NCI-H2171 (cell line): ENCODE data around the gene RIIAD1.
"Not testable (repeated sequence)": the region's sequence is repeated elsewhere in the genome, so short reads cannot be mapped to it uniquely, and the experiment has no call there.

Experiments
- DNase-seq: peaks from one replicate; lab custom pipeline; 2025; lab: John Stamatoyannopoulos, UW

The RIIAD1 gene

DNA sequence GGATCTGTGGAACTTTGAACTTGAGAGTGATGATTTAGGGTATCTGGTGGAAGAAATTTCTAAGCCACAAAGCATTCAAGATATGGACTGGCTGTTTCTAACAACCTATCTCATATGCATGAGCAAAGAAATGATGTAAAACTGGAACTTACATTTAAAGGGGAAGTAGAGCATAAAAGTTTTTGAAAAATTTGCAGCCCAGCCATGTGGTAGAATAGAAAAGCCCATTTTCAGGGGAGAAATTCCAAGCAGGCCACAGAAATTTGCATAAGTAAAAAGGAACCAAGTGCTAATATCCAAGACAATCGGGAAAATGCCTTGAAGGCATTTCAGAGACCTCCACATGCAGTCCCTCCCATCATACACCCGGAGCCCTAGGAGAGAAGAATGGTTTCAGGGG, 15.7 kb downstream of the RIIAD1 start:
- DNase-seq = no peak

DNA sequence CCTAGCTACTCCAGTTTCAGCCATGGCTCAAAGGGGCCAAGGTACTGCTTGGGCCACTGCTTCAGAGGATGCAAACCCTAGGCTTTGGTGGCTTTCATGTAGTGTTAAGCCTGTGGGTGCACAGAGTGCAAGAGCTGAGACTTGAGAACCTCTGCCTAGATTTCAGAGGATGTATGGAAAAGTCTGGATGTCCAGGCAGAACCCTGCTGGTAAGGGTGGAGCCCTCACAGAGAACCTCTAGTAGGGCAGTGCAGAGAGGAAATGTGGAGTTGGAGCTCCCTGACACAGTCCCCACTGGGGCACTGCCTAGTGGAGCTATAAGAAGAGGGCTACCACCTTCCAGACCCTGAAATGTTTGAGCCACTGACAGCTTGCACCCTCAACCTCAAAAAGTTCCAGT, 16.2 kb downstream of the RIIAD1 start:
- DNase-seq = no peak

DNA sequence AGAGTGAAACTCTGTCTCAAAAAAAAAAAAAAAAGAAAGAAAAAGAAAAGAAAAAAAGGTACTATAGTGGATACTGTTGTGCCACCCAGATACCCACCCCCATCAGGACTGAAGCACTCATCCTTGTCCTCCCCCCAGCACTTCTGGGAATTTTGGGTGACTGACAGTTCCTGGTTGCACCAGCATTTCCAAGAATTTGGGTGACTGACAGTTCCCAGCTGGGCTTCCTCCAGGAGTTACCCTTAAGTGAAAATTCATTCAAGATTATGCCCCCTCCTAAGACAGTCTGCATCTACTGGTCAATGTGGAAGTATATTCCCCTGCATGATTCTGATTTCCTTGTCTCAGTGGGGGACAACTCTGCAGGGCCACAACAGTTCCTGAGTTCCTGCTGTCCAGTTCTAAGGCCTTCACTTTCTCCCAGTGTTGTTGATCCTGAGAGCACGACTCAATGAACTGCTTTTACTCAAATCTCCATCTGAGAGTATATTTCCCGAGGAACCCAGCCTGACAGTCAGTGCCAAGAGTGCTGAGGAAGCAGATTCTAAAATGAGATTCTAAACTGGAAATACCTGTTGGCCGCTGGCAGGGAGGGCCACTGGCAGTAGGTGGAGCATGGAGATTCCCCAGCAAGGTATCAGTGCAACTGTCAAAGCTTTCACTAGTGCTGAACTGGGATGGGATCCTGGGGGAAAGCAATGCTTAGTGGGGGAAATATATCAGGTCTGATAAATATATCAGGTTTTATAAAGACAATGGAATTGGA, 18.5 kb downstream of the RIIAD1 start:
- no peak for DNase-seq

DNA sequence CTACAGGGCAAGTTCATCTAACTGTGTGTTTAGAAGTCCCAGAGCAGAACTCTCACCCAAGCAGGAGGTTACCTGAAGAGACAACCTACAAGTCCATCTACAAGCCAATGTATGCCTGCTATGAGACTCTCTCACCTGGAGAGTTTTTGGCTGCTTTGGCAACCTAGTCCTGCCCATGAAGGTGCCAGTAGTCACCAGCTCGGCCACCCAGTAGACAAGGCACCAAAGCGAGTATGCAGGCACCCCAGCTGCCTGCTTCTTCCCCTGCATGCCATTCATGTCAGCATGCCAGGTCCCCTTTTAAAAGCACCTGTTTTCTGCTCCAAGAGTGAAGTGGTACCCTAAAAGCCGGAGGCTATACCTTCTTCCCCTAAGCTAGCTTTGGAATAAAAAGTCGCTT, 20.2 kb downstream of the RIIAD1 start:
- no peak for DNase-seq

DNA sequence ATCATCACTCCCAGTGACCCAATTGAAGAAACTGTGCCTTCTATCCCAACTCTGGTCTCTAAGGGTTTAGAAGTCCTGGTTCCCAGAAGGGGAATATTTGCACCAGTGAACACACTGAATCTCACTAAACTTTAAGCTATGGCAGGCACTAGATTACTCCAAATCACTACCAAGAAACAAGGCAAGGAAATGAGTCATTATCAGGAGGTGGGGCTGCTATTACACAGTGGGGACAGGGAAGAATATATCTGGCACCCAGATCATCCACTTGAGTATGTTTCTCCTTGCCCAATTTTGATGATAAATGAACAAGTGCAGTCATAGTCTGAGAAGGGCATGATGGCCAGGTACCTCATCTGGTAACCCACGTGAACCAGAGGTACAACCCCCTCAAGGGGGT, 35.0 kb downstream of the RIIAD1 start:
- DNase-seq = no peak

DNA sequence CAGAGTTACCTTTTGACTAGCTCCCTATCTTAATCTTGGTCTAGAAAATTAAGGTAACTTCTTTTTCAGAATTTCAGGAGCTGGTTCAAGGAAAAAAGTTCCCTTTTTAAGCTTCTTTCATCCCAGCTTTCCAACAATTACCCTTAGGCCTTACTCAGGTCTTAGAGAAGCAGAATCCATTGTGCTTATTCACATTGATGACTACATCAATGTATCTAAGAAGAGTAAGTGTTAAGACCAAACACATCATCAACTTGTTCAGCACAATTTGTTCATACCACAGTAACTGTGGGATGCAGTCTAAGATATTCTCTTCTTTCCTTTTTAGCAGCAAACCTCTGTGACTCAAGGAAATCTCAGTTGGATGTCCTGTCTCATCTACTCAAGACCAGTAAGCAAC, 37.9 kb downstream of the RIIAD1 start:
- no peak for DNase-seq

DNA sequence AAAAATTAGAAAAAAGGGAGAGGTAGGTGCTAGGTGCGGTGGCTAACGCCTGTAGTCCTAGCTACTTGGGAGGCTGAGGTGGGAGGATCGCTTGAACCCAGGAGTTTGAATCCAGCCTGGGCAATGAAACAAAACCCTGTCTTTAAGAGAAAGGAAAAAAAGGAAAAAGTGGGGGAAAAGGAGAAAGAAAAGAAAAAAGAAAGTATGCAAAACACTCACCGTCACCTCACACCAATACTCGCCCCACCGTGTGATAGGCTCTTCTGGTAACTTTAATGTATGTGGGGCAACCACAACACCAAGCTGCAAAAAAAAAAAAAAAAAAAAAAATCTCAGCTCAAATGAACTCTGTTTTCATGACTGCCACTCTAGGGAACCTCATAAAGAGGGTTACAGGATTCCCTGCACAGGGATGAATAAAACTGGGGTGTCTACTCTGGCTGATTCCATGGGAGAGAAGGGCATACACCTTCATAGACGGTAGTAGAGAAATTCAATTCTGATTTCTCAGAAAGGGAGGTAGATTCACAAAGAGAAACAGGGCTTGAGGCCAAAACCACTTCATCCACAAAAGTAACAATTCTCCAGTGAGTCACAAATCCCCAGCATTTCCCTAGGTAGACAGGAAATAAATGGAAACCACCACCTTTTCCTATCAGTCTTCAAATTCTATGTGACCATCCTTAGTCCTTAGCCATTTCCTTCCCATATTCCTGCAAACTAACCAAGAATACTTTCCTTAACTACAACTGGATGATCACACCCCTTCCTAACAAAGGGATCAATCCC, 39.5 kb downstream of the RIIAD1 start:
- no peak for DNase-seq

DNA sequence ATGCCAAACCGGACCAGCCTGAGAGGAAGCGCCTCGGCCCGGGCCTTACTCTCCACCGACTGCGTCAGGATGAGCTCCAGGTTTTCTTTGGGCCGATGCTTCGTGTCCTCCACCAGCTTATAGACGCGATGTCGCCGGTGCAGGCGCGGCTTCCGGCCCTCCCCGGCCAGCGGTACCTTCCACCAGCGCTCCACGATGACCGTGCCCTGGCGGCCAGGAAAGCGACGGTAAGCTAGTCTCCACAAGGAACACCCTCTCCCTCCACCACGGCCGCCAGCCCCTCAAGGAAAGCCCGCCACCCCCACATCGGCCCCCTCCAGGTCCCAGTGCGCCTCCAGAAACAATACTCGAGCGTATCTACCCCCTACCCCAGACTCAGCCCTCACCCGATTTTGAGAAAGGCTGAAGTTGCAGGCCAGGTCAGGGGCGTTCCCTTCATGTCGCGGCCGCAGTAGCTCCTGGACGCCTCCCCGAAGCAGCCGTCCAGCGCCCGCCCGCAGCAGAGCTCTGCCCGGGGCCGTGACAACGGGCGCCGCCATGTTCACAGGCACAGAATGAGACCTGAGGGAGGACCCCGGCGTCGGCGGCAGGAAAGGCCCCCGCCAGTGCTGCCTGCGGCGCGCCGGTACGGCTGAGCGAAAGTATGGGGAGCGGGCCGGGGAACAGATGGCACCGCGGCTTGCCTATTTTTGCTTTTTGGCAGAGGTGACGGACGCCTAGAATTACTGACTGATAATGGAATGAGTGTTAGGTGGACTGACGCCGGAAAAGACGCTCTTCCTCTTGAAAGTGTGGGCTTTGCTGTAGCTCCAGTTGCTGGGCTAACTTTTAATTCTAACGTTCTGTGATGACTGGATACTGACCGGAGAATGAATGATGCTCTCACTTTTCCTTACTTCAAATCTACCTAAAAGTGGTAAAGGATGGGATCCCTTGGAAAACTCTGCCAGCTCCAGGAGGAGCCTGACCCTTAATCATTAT, 41.9 kb downstream of the RIIAD1 start, which contains the start of gene MRPL9:
Gene MRPL9, minus strand, starts transcription at position 556 of the 981 bp plus-strand sequence. Its CDS starts 17 bp downstream, at position 539.
- peak; percentile 85 for DNase-seq

DNA sequence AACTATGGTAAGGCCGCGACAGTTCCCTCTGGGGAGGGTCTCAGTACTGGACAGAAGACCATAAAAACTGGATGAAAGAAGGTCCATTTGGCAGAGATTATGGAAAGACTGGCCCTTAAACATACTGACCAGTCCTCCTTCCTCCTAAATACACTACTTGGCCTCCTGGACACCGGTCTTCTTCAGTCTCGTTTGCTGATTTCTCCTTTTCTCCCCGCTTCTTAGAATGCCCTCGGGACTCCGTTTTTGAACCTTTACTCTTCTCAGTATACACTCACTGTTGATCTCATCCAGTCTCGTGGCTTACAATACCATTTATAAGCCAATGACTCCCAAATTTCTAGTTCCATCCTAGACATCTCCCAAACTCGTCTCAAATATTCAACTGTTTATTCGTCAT, 42.7 kb downstream of the RIIAD1 start:
- DNase-seq = no peak

DNA sequence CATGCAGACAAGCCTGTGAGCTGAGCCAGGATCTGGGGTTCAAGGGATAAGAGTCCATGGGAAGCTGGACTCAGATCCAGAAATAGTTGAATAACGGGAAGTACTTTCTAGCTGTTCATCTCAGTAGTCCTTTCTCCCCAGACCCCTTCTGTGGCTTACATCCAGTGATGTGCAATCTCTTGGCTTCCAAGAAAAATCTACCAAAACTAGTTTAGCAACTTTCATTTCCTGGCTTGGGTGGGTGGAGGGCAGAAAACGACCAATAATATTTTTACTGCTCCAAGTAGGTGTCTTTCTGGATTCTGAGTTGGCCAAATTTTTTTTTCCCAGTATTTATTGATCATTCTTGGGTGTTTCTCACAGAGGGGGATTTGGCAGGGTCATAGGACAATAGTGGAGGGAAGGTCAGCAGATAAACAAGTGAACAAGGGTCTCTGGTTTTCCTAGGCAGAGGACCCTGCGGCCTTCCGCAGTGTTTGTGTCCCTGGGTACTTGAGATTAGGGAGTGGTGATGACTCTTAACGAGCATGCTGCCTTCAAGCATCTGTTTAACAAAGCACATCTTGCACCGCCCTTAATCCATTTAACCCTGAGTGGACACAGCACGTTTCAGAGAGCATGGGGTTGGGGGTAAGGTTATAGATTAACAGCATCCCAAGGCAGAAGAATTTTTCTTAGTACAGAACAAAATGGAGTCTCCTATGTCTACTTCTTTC, 47.2 kb downstream of the RIIAD1 start:
- DNase-seq = not testable (repeated sequence)

DNA sequence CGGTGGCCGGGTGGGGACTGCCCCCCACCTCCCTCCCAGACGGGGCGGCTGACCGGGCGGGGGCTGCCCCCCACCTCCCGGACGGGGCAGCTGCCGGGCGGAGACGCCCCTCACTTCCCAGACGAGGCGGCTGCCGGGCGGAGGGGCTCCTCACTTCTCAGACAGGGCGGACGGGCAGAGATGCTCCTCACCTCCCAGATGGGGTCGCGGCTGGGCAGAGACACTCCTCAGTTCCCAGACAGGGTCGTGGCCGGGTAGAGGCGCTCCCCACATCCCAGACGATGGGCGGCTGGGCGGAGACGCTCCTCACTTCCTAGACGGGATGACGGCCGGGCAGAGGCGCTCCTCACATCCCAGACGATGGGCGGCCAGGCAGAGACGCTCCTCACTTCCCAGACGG, 47.9 kb downstream of the RIIAD1 start:
- DNase-seq = not testable (repeated sequence)

DNA sequence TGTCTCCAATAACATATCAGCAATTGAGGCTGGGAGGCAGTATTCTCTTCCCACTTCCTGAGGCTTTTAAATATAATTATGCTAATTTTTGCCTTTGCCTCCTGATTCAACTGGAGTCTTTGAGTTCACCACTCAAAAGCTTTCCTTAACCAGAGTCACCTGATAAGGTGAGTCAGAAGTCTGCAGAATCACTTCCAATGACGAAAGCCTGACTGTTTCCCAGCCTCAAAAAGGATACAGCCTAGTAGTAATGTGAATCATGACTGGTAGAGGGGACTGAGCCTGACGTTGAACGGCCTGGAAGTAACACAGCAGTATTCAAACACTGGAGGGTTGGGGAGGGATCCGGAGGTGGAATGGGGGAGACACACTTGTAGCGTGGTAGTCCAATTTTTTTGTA, 52.4 kb downstream of the RIIAD1 start:
- no peak for DNase-seq

DNA sequence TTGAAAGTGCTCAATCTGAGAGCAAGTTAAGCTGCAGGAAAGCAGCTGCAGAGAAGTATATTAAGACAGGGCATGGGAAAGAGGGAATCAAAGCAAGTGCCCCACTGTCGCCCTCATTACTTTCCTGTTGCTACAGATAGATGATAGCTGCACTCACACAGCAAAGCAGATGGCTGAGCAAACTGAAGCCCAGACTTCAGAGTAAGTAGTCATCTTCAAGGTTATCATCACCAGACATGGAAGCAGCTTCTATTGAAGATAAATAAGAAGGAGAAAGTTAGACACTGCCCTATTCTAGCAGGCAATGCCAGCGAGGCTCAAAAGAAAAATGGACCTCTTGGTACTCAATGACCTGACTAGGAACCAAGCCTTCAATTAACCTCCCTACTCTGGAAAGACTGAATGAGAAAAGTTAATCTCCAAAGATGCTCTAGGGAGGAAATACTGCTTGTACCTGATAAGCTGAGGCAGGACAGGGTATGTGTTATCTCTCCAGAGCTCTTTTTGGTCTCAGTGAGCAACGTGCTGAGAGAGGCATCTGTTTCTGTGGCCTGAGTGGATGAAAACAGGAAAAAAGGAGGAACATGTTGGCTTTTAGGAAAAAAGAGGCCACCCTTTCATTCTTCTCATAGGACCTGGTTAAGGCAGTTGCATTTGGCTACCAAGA, 53.1 kb downstream of the RIIAD1 start:
- no peak for DNase-seq

DNA sequence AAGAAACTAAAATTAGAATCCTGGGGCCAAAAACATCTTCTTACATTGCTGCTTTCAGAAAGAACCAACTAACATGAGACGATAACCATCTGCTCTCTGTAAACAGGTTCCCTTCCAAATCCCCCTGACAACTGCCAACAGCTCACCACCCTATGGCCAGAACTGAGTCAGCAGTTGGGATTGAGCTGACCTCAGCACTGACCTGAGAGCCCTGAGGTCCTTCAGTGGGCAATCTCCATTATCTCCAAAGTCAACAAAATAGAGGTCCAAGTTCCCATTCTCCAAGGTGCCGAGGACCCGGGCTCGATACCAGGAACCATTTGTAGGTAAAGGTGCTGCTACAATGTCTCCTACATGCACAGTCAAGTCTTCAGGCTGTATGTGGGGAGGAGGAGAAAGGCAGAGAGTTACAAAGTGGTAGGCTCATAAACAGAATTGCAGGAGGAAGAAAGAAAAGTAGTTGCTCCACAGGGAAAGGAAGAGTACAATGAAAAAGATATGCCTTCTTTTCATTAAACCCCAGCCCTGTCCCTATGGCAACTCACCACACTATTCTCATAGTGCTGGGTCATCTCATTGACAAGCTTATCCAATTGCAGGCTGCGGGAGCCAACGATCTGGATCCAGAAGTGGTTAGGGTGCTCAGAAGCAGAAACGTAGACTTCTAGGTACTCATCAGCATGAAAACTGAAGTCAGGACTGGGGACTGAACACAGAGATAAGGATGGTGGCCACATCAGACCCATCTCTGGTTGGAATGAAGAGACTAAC, 54.8 kb downstream of the RIIAD1 start:
- no peak for DNase-seq

DNA sequence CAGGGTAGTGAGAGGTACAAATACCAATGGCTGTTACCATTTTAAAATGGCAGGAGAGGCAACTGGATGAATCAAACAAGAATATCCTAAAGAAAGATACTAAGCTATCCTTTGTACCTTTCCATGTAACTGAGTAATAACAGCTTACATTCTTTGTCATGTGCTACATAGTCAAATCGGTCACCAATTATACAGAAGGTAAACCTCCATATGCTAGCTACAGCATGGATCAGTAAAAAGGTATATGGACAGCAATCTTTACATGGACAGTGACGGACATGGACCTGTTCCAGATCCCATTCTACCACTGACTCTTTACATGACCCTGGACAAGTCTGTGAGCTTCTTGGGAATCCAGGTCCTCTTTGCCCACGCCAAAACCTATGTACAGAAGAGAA, 55.3 kb downstream of the RIIAD1 start:
- no peak for DNase-seq

DNA sequence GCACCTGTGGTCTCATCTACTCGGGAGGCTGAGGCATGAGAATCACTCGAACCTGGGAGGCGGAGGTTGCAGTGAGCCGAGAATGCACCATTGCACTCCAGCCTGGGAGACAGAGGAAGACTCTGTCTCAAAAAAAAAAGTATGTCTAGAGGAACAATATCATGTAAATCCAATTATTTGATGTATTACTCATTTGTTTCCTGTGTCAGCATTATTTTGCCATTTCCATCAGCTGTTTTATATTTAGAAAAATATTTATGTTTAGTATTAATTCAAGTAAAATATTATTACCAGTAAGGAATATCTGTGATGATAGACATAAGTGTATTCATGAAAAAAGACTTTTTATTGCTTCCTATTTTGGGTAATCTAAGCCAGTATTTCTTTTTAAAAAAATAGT, 56.0 kb downstream of the RIIAD1 start:
- DNase-seq = no peak
